Measurements from ENCODE around the gene ADPRM.
A peak's percentile ranks its signal among the peaks of the same experiment; 100 is the strongest.

The ADPRM gene

DNA sequence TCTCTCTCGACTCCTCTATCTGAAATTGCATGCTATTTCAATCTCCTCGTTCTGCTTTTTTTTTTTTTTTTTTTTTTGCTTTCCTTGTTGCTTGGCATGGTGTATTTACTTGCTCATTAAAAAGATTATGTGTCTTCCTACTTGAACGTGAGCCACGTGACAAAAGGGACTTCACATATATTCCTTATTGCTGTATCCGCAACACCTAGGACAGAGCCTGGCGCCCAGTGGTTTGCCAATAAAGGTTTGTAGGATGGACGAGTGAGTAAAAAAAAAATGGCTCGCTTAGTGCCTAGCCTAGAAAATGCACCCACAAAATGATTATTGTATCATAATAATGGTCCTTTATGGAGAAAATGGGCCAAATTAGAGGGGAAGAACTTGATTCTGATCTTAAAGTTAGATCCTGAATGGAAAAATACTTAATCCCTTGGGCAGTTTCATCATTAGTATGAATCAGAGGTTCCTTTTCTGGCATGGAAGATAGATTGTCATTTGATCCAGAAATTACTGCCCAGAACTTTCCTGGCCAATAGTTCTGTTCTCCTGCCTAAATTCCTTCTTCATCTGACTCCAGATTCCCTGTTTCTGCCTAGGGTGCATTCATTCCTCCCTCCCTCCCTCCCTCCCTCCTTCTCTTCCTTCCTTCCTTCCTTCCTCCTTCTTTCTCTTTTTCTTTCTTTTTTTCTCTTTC, 46.1 kb downstream of the ADPRM start:
- no peak for DNase-seq

DNA sequence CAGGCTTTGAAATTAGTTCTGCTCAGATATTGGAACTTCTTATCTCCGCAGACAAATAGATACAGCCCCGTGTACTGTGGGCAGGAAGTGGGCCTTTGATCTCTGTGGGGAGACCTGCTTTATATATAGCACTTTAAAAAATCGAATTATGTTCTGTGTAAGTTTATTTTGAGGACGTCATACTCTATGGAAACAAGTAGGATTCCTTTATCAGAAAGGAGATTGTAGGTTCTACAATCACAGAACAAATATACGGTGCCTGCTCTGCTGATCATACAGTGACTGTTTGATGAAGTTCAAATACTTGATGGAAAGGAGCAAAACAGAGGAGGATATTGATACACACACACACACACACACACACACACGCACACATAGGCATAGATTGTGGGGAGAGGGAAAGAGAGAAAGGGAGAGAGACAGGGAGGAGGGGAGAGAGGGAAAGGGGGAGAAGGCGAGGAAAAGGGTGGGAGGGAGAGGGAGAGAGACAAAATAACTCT, 47.2 kb downstream of the ADPRM start:
- DNase-seq = no peak

DNA sequence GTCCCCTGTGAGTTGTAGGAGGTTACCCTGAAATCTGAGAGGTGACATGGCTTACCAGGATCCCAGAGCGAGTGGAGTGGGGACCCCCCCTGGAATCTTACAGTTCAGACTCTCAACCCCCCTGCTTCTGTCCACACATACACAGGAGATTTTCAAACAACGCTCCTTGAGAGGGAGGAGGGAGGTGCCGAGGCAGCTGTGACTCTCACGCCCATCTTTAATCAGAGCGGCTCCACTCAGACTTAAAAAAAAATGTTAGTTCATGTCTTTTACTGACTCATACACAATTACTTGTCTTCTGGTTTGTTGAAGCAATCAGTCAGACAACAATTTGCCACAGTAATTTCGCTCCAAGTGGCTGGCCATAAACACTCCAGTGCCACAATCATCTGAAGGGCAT, 47.8 kb downstream of the ADPRM start:
- no peak for DNase-seq

DNA sequence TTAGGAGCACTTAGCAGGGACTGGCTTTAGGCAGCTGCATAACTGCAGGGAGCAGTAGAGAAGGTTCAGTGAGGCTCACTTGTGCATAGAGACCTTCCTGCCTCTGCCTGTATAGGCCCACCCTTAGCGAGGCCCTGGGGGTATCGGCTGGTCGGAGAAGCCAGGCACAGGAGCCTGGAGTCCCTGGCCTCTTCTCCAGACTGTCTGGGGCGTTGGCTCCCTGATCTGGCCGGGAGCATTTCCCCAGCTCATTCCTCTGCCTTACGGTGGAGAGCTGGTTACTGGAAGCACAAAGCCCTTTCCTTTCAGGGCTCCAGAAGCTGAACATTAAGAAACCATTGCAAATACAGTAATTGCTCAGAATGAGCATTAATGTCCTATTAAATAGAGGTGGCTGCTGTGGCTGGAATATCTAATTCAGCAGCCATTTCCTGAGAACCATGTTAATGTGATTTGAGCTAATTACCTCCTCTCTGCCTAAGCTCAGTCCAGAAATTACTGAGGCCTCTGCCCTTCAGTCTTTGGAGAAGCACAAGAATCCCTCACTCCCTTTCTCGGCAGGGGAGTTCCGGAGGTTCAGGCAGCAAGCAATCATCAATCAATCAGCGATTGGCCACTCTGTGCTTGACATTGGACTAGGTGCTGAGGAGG, 51.3 kb downstream of the ADPRM start:
- DNase-seq = no peak

DNA sequence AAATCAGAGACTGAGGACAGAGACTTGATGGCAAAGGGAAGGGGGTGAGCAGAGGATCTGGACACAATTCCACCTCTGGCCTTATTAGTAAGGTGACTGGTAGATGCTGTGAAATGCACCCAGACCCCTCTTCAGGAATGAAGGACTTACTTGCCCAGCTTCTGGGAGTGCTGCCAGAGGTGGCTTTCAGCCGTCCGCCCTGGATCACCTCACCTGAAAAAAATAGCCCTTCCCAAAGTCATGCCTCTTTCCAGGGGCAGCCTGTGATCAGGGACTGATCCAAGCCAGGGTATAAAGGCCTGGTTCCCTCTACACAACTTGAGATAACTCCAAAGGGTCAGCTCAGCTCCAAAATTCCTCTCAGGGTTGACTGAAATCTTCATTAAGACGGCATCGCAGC, 52.8 kb downstream of the ADPRM start:
- DNase-seq = no peak

DNA sequence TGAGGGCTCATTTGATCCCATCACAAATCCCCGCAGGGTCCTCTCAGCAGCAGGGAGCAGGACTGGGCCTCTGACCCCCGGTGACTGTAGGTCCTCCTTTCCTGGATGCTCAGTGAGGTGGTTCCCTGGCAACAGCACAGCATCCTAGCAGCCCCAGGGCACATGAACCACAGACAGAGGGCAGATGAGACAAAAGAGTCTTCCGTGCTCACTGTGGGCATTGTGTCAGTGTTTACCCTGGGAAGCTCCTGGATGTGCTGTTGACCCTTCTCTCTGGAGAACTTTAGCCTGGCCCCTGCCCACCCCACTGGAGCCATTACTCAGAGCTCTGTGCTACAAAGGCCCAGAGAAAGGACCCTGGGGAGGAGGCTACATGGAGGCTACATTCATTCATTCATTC, 54.2 kb downstream of the ADPRM start:
- no peak for DNase-seq

DNA sequence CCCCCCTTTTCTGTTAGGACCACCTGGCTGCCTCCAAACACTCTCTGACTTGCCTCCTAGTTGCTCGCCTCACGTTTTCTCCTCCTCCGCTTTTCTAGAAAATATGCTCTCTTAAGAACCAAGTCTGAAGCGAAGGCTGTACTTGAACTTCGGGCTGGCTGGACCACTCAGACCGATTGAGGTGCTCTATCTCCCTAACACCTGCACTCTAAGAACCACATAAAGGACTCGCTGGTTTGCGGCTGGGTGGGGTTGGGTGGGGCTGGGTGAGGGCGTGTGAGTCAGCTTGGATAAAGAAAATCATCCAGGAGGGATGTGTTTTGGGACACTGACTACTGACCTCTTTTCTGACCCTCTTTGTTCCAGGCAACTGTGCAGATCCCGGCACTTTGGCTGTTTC, 55.3 kb downstream of the ADPRM start:
- no peak for DNase-seq

DNA sequence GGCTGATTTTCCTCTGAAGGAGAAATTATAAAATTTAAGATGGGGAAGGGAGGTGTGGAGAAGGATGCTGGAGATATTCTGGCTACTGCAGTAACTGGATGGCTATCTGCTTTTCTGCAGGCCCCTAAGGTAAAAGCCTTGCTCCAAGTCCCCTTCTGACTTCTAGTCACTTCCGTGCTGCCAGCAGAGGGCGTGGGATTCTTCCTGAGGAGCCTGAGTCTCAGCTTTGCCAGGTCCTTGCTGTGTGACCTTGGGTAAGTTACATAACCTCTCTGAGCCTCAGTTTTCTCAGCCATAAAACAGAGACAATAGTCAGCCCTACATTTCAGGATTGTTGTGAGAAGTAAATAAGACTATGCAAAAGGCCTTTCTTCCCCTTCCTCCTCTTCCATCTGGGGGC, 56.7 kb downstream of the ADPRM start:
- peak; percentile 12 for DNase-seq

DNA sequence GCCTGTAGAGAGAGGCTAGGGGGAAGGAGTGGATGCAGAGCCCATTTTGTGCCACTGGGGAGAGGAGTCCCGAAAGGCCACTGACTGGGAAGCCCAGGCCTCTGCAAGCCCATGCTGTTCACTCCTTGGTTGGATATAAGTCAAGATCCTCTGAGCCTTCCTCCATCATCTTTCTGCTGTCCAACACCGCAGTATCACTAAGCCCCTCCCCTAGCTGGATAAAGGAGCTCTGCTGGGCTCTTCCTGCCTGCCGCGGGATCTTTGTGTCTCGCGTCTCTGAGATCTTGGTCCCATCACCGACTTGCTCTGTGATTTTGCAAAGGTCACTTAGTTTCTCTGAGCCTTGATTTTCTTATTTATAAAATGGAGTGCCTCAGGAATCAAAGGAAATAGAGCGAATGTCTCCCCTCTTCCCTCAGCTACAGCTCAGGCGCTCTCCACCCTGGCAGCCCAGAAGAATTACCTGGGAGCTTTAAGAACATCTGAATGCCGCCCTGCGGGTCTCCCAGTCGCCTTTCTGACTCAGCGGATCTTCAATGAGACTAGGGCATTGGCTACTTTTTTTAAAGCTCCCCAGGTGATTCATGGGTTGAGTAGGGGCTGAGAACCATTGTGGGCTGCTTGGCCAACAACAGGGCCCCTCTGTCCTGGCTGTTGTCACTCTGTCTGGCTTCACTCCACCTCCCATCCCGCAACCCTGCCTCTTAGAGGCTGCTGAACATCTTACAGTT, 57.6 kb downstream of the ADPRM start:
- DNase-seq = no peak

DNA sequence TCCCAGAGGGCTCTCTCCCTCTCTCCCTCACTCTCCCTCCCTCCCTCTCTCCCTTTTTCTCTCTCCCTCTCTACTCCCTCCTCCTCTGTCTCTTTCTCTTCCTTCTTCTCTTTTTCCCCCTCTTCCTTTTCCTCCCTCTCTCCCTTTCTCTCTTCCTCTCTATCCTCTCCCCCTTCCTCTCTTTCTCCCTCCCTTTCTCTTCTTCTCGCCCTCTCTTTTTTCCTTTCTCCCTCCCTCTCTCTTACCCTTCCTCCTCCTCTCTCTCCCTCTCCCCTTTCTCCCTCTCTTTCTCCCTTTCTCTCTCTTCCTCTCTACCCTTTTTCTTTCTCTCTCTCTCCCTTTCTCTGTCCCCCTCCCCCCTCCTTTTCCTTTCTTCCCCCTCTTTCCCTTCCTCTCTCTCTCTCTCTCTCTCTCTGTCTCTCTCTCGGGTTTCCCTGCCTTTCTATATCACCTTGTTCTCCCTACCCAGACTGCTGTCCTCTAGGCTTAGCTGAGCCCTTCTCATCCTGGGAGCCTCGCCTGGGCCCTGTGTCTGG, 58.3 kb downstream of the ADPRM start:
- no peak for DNase-seq

DNA sequence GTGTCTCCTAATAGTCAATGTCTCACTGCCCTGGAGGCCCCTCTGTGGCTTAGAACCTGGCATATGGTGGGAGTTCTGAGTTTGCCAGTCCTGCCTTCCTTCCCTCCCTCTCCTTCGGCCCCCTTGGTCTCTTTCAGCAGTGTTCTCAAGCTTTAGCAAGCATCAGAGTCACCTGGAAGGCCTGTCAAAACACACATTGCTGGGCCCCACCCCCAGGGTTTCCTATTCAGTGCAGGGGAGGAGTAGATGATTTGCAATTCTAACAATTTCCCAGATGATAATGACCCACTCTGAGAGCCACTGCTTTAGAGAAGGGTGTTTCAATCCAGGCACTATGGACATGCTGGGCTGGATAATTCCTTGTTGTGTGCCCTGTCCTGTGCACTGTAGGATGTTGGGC, 58.8 kb downstream of the ADPRM start:
- DNase-seq = no peak

DNA sequence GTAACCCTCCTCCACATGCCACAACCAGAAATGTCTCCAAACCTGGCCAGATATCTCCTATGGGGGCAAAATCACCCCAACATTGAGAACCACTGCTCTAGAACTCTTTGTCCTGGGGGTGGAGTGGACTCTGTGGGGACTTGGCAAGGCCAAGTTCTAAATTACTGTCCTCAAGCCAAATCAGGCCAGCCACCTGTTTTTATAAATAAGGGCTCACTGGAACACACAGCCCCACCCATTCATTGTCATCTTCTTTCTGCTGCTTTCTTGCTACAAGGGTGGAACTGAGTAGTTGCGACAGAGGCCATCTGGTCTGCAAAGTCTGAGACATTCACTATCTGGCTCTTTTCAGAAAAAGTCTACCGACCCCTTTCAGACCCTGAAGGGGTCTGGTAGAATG, 59.2 kb downstream of the ADPRM start:
- no peak for DNase-seq

DNA sequence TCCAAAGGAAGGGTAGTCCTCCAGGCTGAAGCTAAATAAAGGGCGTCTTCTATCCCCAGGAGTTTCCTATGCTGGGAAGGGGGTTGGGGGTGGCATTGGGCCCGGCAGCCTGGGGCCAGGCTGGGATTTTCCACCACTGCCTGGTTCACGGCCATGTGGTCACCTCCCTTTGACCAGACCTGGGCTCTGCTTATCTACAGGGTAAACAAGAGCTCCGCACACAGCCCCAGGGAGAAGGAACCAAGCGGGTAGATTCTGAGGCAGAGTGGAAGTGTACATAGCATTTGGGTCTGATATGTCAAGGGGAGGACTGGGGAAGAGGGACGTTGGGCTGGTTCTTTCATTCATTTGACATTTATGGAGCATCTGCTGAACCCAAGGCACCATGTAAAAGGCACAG, 59.7 kb downstream of the ADPRM start:
- no peak for DNase-seq

DNA sequence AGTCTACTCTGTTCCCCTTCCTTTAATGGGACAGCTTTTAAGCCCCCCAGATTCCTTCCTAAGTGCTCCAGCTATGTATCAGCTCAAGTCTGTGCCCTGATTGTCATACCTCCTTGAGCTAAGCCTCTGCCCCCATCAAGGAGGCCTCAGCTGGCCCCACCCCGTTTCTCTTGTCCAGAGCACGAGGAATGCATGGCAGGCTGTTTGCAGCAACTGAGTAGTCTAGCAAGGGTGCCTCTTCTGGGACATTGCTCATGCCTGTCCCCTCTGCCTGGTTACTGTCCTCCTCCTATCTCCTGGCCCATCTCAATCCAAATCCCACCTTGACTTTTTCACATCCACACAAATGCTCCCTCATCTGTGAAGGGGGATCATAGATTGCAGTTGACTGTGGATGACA, 60.3 kb downstream of the ADPRM start:
- DNase-seq = no peak

DNA sequence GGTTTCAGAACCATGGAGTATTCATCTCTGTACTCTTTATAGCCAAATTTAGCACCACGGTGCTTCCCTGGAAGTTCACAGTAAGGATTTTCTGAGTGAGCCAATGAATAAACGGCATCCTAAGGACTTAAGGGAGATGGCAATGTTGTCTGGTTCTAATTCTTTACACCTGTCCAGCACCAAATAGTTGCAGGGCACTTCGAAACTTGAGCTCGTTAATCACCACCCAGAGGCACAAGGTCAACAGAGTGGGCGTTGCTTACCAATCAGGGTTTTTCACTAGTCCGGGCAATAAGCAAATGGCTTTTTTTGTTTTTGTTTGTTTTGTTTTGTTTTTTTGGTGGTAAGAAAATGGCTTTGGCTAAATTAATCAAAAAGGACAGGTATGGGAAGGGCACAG, 60.7 kb downstream of the ADPRM start:
- DNase-seq = no peak
